Muscle of leg (tissue), 11 donors: ENCODE measurements around the gene CRYGB. TPM values are rescaled to one million over a fixed set of nuclear protein-coding genes. Genes with fewer than 3 reads are reported as not detected.
A peak's percentile ranks its signal among the peaks of the same experiment; 100 is the strongest.
"Not testable (repeated sequence)": the region's sequence is repeated elsewhere in the genome, so short reads cannot be mapped to it uniquely, and the experiment has no call there.

Experiments
- DNase-seq: peaks from one replicate; pipeline ENCODE4 v3.0.0; 2013
- H3K27ac ChIP-seq: one replicate; pipeline ENCODE4 v1.5.1; 2013; ENCODE audit warnings: mild to moderate bottlenecking, low read length, control low read depth
- H3K27me3 ChIP-seq: one replicate; pipeline ENCODE4 v1.6.1; 2013; ENCODE audit warnings: low read length; ENCODE audit not compliant: control insufficient read depth, insufficient read depth
- H3K36me3 ChIP-seq: one replicate; pipeline ENCODE4 v1.6.1; 2013; ENCODE audit warnings: low read length; ENCODE audit not compliant: control insufficient read depth, insufficient read depth
- H3K4me1 ChIP-seq: one replicate; pipeline ENCODE4 v1.6.1; 2013; ENCODE audit warnings: low read length; ENCODE audit not compliant: control insufficient read depth, insufficient read depth
- H3K4me3 ChIP-seq: one replicate; pipeline ENCODE4 v1.5.1; 2013; ENCODE audit warnings: low read length, control low read depth
- H3K9me3 ChIP-seq: replicated peaks from 2 replicates; pipeline ENCODE4 v1.6.1; 2013; ENCODE audit warnings: low read depth, low read length; ENCODE audit not compliant: control insufficient read depth
- WGBS: methylation state at CpG from one replicate; pipeline ENCODE4 v1.1.5; 2013; ENCODE audit warnings: missing lambda C conversion rate; ENCODE audit not compliant: insufficient coverage; 5-methylcytosine and 5-hydroxymethylcytosine counted together
- polyA plus RNA-seq, 8 donors: library from polyadenylated mRNA; unstranded; fragments of 120-200 nt; gene quantifications; one replicate each; pipeline versions ENCODE4 v1.2.1 to v1.2.3, GENCODE V29; 2013; ENCODE audit warnings: inconsistent platforms in 1 of 8, low replicate concordance in 1 of 8; ENCODE audit not compliant: insufficient read length in 8 of 8, insufficient read depth in 1 of 8
- total RNA-seq: library from RNA; stranded (reverse); fragments of 120-200 nt; gene quantifications from one replicate; pipeline ENCODE4 v1.2.4, GENCODE V29; 2013

Gene CRYGB
- total and polyA plus RNA-seq, 9 donors: not detected

DNA sequence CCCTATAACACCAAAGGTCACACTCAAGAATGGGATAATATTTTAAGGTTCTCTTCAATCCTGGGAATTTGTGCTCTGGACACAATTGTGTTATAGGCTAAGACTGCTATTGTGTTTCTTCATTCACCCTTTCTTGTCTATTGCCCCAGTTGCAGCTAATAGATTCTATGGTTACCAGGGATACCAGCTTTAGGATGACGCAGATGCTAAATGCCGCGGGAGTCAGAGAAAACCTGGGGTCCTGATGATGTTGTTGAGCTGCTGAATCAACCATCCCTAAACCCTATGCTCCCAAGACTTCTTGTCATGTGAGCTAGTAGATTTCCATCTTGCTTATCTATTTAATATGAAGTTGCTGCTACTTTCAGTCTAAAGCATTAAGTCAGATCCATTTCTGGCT is 27.0 kb downstream of the CRYGB start:
- no peak overlapping the region for H3K27ac ChIP-seq
- H3K27me3 ChIP-seq: no peaks in the 10 kb centered on the region
- no peak for DNase-seq
- WGBS: no CpG with 5 or more reads among the region's 3 CpGs
- no peaks in the 10 kb centered on the region for H3K36me3 ChIP-seq
- H3K9me3 ChIP-seq: no peaks in the 10 kb centered on the region
- no peak overlapping the region for H3K4me3 ChIP-seq
- no peaks in the 10 kb centered on the region for H3K4me1 ChIP-seq

DNA sequence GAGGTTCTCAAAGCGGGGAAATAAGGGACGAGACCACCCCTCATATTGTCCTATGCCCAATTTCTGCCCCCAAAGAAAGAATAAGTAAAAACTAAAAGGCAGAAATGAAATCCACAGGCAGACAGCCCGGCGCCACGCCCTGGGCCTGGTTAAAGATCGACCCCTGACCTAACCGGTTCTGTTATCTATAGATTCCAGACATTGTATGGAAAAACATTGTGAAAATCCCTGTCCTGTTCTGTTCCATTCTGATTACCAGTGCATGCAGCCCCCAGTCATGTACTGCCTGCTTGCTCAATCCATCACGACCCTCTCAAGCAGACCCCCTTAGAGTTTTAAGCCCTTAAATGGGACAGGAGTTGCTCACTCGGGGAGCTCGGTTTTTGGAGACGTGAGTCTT is 28.6 kb downstream of the CRYGB start:
- not testable (repeated sequence) for H3K36me3 ChIP-seq, H3K4me3 ChIP-seq, H3K9me3 ChIP-seq, H3K4me1 ChIP-seq, H3K27ac ChIP-seq, DNase-seq, H3K27me3 ChIP-seq
- 100% methylated on average over 5 of the region's 11 CpGs for WGBS

DNA sequence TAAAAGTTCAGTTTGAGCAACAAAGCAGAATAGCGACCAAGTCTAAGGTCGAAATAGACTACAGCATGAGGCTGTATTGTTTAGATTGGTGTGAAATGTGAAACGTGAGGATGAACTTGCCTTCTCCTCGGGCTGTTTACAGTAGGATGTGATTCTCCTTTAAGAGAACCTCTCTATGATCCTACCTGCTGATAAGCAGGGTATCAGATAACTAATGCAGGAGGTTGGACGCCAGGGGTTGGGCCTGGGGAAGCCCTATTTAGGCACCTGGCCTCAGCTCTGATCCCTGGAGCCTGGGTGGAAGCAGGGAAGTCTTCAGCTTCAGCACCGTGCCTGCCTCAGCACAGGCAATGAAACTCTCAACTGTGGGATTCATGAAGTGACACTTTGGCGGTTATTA is 33.0 kb downstream of the CRYGB start:
- H3K9me3 ChIP-seq: no peaks in the 10 kb centered on the region
- H3K36me3 ChIP-seq: no peaks in the 10 kb centered on the region
- no peak for DNase-seq
- H3K27me3 ChIP-seq: peaks cover 11% of the 10 kb centered on the region
- H3K4me1 ChIP-seq: no peaks in the 10 kb centered on the region
- no peak overlapping the region for H3K4me3 ChIP-seq
- 29% methylated on average over 3 of the region's 7 CpGs for WGBS
- H3K27ac ChIP-seq: no peak overlapping the region

DNA sequence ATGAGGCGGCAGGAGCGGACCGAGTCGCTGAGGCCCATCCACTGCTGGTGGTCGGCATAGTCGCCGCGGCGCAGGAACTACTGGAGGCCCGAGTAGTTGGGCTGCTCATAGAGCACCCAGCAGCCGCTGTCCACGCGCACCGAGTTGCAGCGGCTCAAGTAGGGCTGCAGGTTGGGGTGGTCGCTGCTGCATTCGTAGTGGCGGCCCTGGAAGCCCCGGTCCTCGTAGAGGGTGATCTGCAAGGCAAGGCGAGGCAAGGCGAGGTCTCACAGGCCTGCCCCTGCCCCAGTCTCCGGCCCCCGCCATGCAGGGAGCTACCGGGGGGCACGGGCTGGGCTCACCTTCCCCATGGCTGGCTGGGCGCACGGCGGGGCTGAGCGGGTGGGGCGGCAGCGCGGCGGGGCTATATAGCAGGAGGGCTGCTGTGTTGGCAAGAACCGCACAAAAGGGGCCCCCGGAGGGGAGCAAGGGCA is 33.6 kb downstream of the CRYGB start:
- 15% methylated on average over 31 of the region's 36 CpGs for whole genome bisulfite sequencing
- peaks cover 11% of the 10 kb centered on the region for H3K27me3 ChIP-seq
- H3K4me1 ChIP-seq, H3K4me3 ChIP-seq, H3K9me3 ChIP-seq, H3K36me3 ChIP-seq, DNase-seq, H3K27ac ChIP-seq: not testable (repeated sequence)

DNA sequence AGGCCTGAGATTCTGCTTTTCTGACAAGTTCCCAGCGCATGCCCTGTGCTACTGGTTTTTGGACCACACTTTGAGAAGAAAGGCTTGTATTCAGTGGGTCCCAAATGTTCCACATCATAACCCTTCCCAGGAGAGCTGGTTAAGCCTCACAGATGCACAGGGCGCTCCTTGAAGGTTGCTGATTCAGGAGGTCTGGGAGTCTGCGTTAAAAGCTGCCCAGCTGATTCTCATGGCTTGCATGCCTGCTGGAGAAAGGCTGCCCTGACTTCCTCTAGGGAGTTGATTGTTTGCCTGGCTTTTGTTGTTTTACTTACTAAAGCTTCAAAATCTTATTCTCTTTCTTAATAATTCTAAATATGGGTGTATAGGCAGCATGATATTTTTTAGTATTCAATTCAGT is 42.3 kb downstream of the CRYGB start:
- Histone ChIP-seq H3K27me3 (no peaks in the 10 kb centered on the region), H3K4me3 (no peak overlapping the region), H3K27ac (no peak overlapping the region), H3K36me3 (no peaks in the 10 kb centered on the region), H3K4me1 (no peaks in the 10 kb centered on the region), H3K9me3 (no peaks in the 10 kb centered on the region)
- DNase-seq: no peak
- no CpG with 5 or more reads among the region's 3 CpGs for WGBS

DNA sequence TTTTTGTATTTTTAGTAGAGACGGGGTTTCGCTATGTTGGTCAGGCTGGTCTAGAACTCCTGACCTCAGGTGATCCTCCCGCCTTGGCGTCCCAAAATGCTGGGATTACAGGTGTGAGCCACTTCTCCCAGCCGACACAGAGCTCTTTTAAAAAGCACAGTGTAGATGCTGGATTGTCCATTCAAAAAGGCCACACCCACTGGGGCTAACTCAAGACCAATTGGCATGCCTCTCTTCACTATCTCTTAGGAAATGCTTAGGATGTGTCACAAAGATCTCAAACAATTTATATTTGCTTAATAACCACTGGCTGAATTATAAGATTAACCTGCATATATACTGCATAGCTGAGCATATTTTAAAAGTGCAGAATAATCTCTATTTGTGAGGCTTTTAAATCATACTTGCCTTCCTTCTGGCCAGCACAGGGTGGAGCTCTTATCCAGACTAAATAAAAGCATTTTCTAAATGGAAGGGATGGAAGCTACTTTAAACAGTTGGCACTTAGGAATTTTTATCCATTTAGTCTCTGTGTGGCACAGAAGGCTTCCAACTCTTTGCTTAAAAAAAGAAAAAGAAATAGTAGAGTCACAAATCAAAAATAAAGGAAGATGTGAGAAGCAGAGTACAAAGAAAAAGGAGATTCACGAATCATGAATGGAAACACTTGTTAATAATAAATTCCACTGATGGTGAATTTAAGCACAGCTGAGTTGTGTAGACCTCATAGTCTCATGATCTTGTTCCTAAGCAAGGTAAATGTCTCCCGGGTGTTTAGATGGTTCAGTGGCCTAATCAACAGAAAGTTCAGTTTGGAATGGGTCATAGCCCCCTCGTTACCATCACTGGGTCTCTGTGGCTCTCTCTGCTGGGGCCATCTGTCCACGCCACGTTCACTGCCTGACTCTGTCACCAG is 44.0 kb downstream of the CRYGB start:
- Histone ChIP-seq H3K27ac (no peak overlapping the region), H3K4me1 (no peaks in the 10 kb centered on the region), H3K4me3 (no peak overlapping the region), H3K36me3 (no peaks in the 10 kb centered on the region), H3K9me3 (no peaks in the 10 kb centered on the region), H3K27me3 (no peaks in the 10 kb centered on the region)
- DNase-seq: peak; percentile 33
- WGBS: 55% methylated on average over 7 of the region's 10 CpGs

DNA sequence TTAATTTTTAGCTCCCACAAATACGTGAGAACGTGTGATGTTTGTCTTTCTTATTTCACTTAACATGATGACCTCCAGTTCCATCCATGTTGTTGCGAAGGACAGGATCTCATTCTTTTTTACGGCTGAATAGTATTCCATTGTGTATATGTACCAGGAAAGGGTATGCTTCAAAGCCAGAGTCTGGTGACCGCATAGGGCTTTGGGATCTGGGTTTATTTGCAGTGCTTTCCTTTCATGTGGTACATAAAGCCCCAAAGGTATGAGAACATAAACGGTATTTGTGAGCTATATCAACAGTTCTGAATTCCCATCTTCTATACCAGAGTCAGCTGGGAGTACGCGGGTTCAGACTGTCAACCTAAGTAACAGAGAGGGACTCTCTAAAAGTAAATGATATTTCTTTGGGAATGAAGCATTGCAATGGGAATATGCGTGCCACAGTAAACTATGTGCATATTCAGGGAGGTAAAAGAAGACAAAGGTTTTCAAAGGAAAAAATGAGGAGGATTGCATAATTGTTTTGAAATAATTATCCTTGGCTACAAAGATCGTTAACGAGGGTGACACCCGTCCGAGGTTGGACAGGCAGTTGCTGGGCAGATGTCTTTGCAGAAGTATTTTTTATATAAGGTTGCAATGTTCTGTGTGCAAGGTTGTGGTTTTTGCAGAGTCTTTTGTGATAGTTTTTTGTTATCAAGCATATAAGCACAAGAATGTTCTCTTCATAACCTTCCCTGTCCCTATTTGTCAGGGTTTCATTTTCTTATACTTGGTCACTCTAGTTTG is 46.1 kb downstream of the CRYGB start:
- Histone ChIP-seq H3K27me3 (no peaks in the 10 kb centered on the region), H3K9me3 (no peaks in the 10 kb centered on the region), H3K4me3 (no peak overlapping the region), H3K4me1 (no peaks in the 10 kb centered on the region), H3K36me3 (no peaks in the 10 kb centered on the region), H3K27ac (no peak overlapping the region)
- DNase-seq: no peak
- 73% methylated on average over 5 of the region's 13 CpGs for WGBS

DNA sequence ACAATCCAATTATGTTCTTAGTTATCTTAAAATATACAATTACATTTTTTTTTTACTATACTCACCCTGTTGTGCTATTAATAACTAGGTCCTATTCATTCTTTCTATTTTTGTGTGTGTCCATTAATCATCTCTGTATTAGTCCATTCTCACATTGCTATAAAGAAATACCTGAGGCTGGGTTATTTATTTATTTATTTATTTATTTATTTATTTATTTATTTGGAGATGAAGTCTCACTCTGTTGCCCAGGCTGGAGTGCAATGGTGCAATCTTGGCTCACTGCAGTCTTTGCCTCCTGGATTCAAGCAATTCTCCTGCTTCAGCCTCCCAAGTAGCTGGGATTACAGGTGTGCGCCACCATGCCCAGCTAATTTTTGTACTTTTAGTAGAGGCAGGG is 47.3 kb downstream of the CRYGB start:
- not testable (repeated sequence) for H3K9me3 ChIP-seq, H3K27ac ChIP-seq, H3K4me1 ChIP-seq, H3K36me3 ChIP-seq, H3K27me3 ChIP-seq, DNase-seq, H3K4me3 ChIP-seq
- WGBS: 83% methylated on average over 1 of the region's 1 CpG

DNA sequence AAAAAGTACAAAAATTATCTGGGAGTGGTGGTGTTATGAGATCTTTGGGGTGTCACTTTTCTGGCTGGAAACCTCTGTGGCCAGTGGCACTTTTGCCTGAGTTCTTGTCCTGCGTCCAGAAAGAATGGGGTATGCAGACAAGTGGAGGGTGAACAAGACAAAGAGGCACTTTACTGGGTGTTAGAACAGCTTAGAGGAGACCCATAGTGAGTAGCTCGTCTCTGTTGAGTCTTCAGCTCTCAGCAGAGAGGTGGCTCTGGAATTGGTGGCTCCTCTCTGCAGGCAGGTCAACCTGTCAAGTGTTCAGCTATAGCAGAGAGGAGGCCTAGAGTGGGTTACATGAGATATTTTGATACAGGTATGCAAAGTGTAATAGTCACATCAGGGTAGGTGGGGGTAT is 47.7 kb downstream of the CRYGB start:
- 43% methylated on average over 1 of the region's 2 CpGs for WGBS
- Histone ChIP-seq H3K4me1 (no peaks in the 10 kb centered on the region), H3K27ac (no peak overlapping the region), H3K36me3 (no peaks in the 10 kb centered on the region), H3K27me3 (no peaks in the 10 kb centered on the region), H3K4me3 (no peak overlapping the region), H3K9me3 (no peaks in the 10 kb centered on the region)
- no peak for DNase-seq

DNA sequence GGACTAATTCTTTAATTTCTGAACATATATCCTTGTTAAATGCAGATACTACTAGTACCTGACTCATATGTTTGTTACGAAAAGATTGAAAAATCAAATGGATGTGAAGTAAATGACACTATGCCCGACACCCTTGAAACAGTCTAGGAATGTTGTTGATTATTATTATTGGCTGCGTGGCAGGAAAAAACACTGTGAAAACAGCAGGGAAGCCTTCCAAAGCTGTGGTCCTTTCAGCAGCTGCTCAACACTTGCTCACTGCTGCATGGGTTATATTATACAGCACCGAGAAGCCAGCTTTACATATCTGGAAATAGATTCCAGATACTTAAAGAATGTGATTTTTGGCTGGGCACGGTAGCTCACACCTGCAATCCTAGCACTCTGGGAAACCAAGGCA is 48.2 kb downstream of the CRYGB start:
- WGBS: 79% methylated on average over 3 of the region's 5 CpGs
- no peak for DNase-seq
- Histone ChIP-seq H3K4me1 (no peaks in the 10 kb centered on the region), H3K4me3 (no peak overlapping the region), H3K9me3 (no peaks in the 10 kb centered on the region), H3K27ac (no peak overlapping the region), H3K27me3 (no peaks in the 10 kb centered on the region), H3K36me3 (no peaks in the 10 kb centered on the region)
